ENCODE results near the gene WFDC8.

WFDC8 gene

GRCh38 chr20:45550765-45551164 lies 28.3 kb downstream of the WFDC8 start:
- H3K4me3 ChIP-seq (ENCODE audit: low read depth, low read length): no peak overlapping the region
- no peak for TF ChIP-seq CTCF (IDR thresholded peaks at IDR 0.05; ENCODE audit: borderline replicate concordance, insufficient read depth, low read depth, low read length)

- H3K4me3 ChIP-seq (ENCODE audit: low read depth, low read length): no peak overlapping the region
- TF ChIP-seq CTCF (IDR thresholded peaks at IDR 0.05; ENCODE audit: borderline replicate concordance, insufficient read depth, low read depth, low read length): no peak
Measured at GRCh38 chr20:45548410-45548809, 30.7 kb downstream of the WFDC8 start.

- TF ChIP-seq CTCF (IDR thresholded peaks at IDR 0.05; ENCODE audit: borderline replicate concordance, insufficient read depth, low read depth, low read length): no peak
- no peak within 1 kb of the TSS for H3K4me3 ChIP-seq (ENCODE audit: low read depth, low read length)
Measured at GRCh38 chr20:45547206-45547770, 31.8 kb downstream of the WFDC8 start, which contains the start of gene EPPIN. TSS of gene EPPIN (minus strand) at chr20:45547401. CDS start at chr20:45547357, 44 bp downstream.

- no peak overlapping the region for H3K4me3 ChIP-seq (ENCODE audit: low read depth, low read length)
- no peak for TF ChIP-seq CTCF (IDR thresholded peaks at IDR 0.05; ENCODE audit: borderline replicate concordance, insufficient read depth, low read depth, low read length)
Measured at GRCh38 chr20:45545754-45546453, 33.2 kb downstream of the WFDC8 start.

GRCh38 chr20:45545351-45545750 lies 33.7 kb downstream of the WFDC8 start:
- no peak for TF ChIP-seq CTCF (IDR thresholded peaks at IDR 0.05; ENCODE audit: borderline replicate concordance, insufficient read depth, low read depth, low read length)
- H3K4me3 ChIP-seq (ENCODE audit: low read depth, low read length): no peak overlapping the region

GRCh38 chr20:45539382-45539781 lies 39.7 kb downstream of the WFDC8 start, which contains the start of gene WFDC6:
TSS of gene WFDC6 (minus strand) at chr20:45539482. CDS start at chr20:45539407, 75 bp downstream.
- no peak for TF ChIP-seq CTCF (IDR thresholded peaks at IDR 0.05; ENCODE audit: borderline replicate concordance, insufficient read depth, low read depth, low read length)
- no peak within 1 kb of the TSS for H3K4me3 ChIP-seq (ENCODE audit: low read depth, low read length)

All from GM12875 (cell line).